Keratinocyte (primary cell): Measurements from ENCODE around the gene LZTS2. TPM values are rescaled to one million over a fixed set of nuclear protein-coding genes. Genes with fewer than 3 reads are reported as not detected.

Source experiments
- DNase-seq: peaks from one replicate; pipeline ENCODE4 v3.0.0-alpha.2; 2011; ENCODE audit warnings: low read depth, missing footprints, low spot score
- FAIRE-seq: peaks from 2 replicates; lab custom pipeline; 2011; peaks lifted over from hg19 to GRCh38; lab: Jason Lieb, UNC
- H2AFZ ChIP-seq: 2 replicates; pipeline ENCODE4 v1.6.0; 2012; ENCODE audit warnings: low read length, control low read depth, inconsistent platforms; ENCODE audit not compliant: control insufficient read depth
- H3K27ac ChIP-seq: 2 replicates; pipeline ENCODE4 v1.5.1; 2011; ENCODE audit warnings: low read length; ENCODE audit not compliant: control insufficient read depth, insufficient read depth
- H3K27me3 ChIP-seq: 3 replicates; pipeline ENCODE4 v1.6.0; 2011; ENCODE audit warnings: low read length; ENCODE audit not compliant: control insufficient read depth, insufficient read depth; ENCODE audit errors: extremely low read depth
- H3K36me3 ChIP-seq, 2 experiments: 2 replicates in 1 of 2; 3 replicates in 1 of 2; pipeline ENCODE4 v1.5.1; 2011; ENCODE audit warnings: low read length in 2 of 2, mild to moderate bottlenecking in 1 of 2; ENCODE audit not compliant: control insufficient read depth in 2 of 2, insufficient read depth in 2 of 2; ENCODE audit errors: extremely low read depth in 1 of 2
- H3K4me1 ChIP-seq: 3 replicates; pipeline ENCODE4 v1.5.1; 2011; ENCODE audit warnings: low read length; ENCODE audit not compliant: control insufficient read depth, insufficient read depth; ENCODE audit errors: extremely low read depth
- H3K4me2 ChIP-seq: 3 replicates; pipeline ENCODE4 v1.6.0; 2011; ENCODE audit warnings: low read depth, low read length; ENCODE audit not compliant: control insufficient read depth, insufficient read depth; ENCODE audit errors: extremely low read depth
- H3K4me3 ChIP-seq, 3 experiments: fragments of 200-600 bp in 1 of 3; sonication (generic) in 1 of 3; 2 replicates in 2 of 3; 3 replicates in 1 of 3; pipeline ENCODE4 v1.5.1; 2011 to 2016; ENCODE audit warnings: low read length in 3 of 3, mild to moderate bottlenecking in 3 of 3, control low read depth in 2 of 3, inconsistent platforms in 1 of 3, low read depth in 1 of 3, mixed read lengths in 1 of 3, mixed run types in 1 of 3, moderate library complexity in 1 of 3; ENCODE audit not compliant: control insufficient read depth in 2 of 3, insufficient read depth in 2 of 3; ENCODE audit errors: extremely low read depth in 1 of 3
- H3K79me2 ChIP-seq: 2 replicates; pipeline ENCODE4 v1.6.0; 2012; ENCODE audit warnings: low read length; ENCODE audit not compliant: control insufficient read depth, insufficient read depth
- H3K9ac ChIP-seq: 3 replicates; pipeline ENCODE4 v1.6.0; 2011; ENCODE audit warnings: low read length; ENCODE audit not compliant: control insufficient read depth, insufficient read depth; ENCODE audit errors: extremely low read depth
- H3K9me1 ChIP-seq: 3 replicates; pipeline ENCODE4 v1.6.0; 2011; ENCODE audit warnings: low read length; ENCODE audit not compliant: control insufficient read depth, insufficient read depth; ENCODE audit errors: extremely low read depth
- H3K9me3 ChIP-seq: 2 replicates; pipeline ENCODE4 v1.5.1; 2012; ENCODE audit warnings: low read depth, low read length; ENCODE audit not compliant: control insufficient read depth
- H4K20me1 ChIP-seq: 3 replicates; pipeline ENCODE4 v1.6.0; 2011; ENCODE audit warnings: low read length; ENCODE audit not compliant: control insufficient read depth, insufficient read depth; ENCODE audit errors: extremely low read depth
- CTCF ChIP-seq, 3 experiments: IDR thresholded peaks in 1 of 3; conservative IDR thresholded peaks in 1 of 3; optimal IDR thresholded peaks in 1 of 3; 2 replicates in 2 of 3; 3 replicates in 1 of 3; pipeline versions ENCODE3 to v1.5.1; 2011; ENCODE audit warnings: low read length in 3 of 3, mild to moderate bottlenecking in 3 of 3, moderate library complexity in 2 of 3, control low read depth in 1 of 3, inconsistent platforms in 1 of 3; ENCODE audit not compliant: insufficient read depth in 2 of 3; ENCODE audit errors: extremely low read depth in 1 of 3
- EZH2 ChIP-seq: IDR thresholded peaks from one replicate; pipeline ENCODE4 v1.6.1; 2012; ENCODE audit warnings: inconsistent platforms, mild to moderate bottlenecking, low read length, moderate library complexity
- dilution Hi-C: fragments of 300-500 bp; cut with MboI; formaldehyde crosslinking; loops from one replicate; pipeline ENCODE4 v1.7.0; 2020; ENCODE audit warnings: low sequenced_read_pairs; ENCODE audit not compliant: extremely low pct_ligation_motif_present
- polyA plus RNA-seq, 5 experiments: library from polyadenylated mRNA; depleted of rRNA in 3 of 5; stranded (reverse) in 3 of 5; stranded (forward) in 1 of 5; unstranded in 1 of 5; fragments of >200 nt; gene quantifications; 1 replicate in 1 of 5; 2 replicates in 3 of 5; 3 replicates in 1 of 5; pipeline versions ENCODE4 v1.2.1 to v1.2.3, GENCODE V29; 2011 to 2012; ENCODE audit warnings: missing spikeins in 2 of 5, low read depth in 1 of 5, low replicate concordance in 1 of 5

Gene LZTS2
- polyA plus RNA-seq, 1 donor (not counting 4 experiments of a cell fraction or from before 2014, with no cell fraction given): 18.6 TPM

GRCh38 chr10:101010329-101010728 lies 10.7 kb downstream of the LZTS2 start:
- TF ChIP-seq CTCF (optimal IDR thresholded peaks at IDR 0.05 in 1 of 3, IDR thresholded peaks at IDR 0.05 in 1 of 3, conservative IDR thresholded peaks at IDR 0.05 in 1 of 3; ENCODE audit: extremely low read depth in 1 of 3, insufficient read depth in 2 of 3, low read length in 3 of 3): no peak
- TF ChIP-seq EZH2: no peak
- no peak overlapping the region for H3K27ac ChIP-seq
- no peaks in the 10 kb centered on the region for H3K27me3 ChIP-seq
- dilution Hi-C loops: no loop called here
- no peak overlapping the region for H3K4me2 ChIP-seq
- DNase-seq (no peak), FAIRE-seq (no peak)
- no peaks in the 10 kb centered on the region for H3K9me1 ChIP-seq
- H3K36me3 ChIP-seq: peaks cover 11% of the 10 kb centered on the region in 2 experiments
- H3K4me1 ChIP-seq: peaks cover 30% of the 10 kb centered on the region
- H3K4me3 ChIP-seq: no peak overlapping the region
- H2AFZ ChIP-seq: no peak overlapping the region
- H3K9ac ChIP-seq: no peak overlapping the region
- H3K79me2 ChIP-seq: no peaks in the 10 kb centered on the region
- H3K9me3 ChIP-seq: no peaks in the 10 kb centered on the region
- no peaks in the 10 kb centered on the region for H4K20me1 ChIP-seq

- H3K4me3 ChIP-seq: no peak overlapping the region
- no peak overlapping the region for H3K4me2 ChIP-seq
- H3K4me1 ChIP-seq: peaks cover 30% of the 10 kb centered on the region
- H3K27ac ChIP-seq: no peak overlapping the region
- no peaks in the 10 kb centered on the region for H3K79me2 ChIP-seq
- no peaks in the 10 kb centered on the region for H3K9me3 ChIP-seq
- H3K9me1 ChIP-seq: no peaks in the 10 kb centered on the region
- peaks cover 2% of the 10 kb centered on the region for H4K20me1 ChIP-seq
- no peak overlapping the region for H2AFZ ChIP-seq
- no peaks in the 10 kb centered on the region for H3K27me3 ChIP-seq
- H3K36me3 ChIP-seq: peaks cover 0 to 4% of the 10 kb centered on the region in 2 experiments
- dilution Hi-C loops: no loop called here
- TF ChIP-seq CTCF (optimal IDR thresholded peaks at IDR 0.05 in 1 of 3, IDR thresholded peaks at IDR 0.05 in 1 of 3, conservative IDR thresholded peaks at IDR 0.05 in 1 of 3; ENCODE audit: extremely low read depth in 1 of 3, insufficient read depth in 2 of 3, low read length in 3 of 3) (peak; percentile 25 to 39 (median 30)), EZH2 (no peak)
- DNase-seq (no peak), FAIRE-seq (peak; percentile 39)
- H3K9ac ChIP-seq: no peak overlapping the region
These were observed 12.2 kb downstream of the LZTS2 start for GRCh38 chr10:101011517-101012423.
